Left renal cortex interstitium (tissue), 4 donors: ENCODE measurements around the gene INO80B. TPM values are rescaled to one million over a fixed set of nuclear protein-coding genes. Genes with fewer than 3 reads are reported as not detected.
A peak's percentile ranks its signal among the peaks of the same experiment; 100 is the strongest.
"Not testable (repeated sequence)": the region's sequence is repeated elsewhere in the genome, so short reads cannot be mapped to it uniquely, and the experiment has no call there.

Experiments used
- DNase-seq, 4 donors: peaks; one replicate each; pipeline ENCODE4 v3.0.0-alpha.2; 2013; ENCODE audit warnings: low read depth in 4 of 4, low spot score in 2 of 4, missing footprints in 1 of 4
- polyA plus RNA-seq, 4 donors: library from polyadenylated mRNA; unstranded; fragments of 120-200 nt; gene quantifications; one replicate each; pipeline ENCODE4 v1.2.1, GENCODE V29; 2013; ENCODE audit not compliant: insufficient read length in 4 of 4

The INO80B gene
- polyA plus RNA-seq, result 10 to 100 TPM; 25.2 to 40.9 (median 25.9) TPM

DNA sequence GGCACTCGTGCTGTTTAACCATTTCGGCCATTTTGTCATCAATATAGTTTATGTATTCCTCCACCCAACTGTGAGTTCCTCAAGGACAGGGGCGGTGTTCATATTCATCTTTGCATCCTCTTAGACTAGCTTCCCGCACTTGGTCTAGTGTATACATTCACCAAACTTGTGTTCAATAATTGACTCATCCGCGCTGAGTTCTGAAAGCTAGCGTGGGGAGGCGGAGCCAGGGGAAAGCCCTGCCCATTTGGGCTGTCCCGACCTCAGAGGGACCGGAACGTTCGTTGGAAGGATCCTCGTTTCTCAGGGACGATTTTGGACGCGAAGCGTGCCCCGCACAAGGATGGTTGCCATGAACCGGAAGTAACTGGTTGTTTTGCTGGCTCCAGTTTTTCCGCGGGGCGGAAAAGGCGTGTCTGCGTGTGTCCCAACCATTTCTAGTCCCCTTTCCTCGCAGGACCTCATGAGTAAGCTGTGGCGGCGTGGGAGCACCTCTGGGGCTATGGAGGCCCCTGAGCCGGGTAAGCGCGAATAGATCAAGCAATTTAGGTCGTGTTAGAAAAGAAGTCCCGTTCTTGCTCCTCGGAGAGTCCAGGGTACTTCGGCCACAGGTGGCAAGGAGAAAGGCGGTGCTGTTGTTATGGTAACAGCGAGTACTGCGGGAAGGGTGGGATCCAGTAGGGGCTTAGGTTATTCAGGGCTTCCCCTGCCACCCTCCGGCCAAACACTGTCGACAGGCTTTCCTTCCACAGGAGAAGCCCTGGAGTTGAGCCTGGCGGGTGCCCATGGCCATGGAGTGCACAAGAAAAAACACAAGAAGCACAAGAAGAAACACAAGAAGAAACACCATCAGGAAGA is at the start of gene INO80B:
TSS of gene INO80B (plus strand) at position 434 of the 858 bp plus-strand sequence. CDS start at position 464, 30 bp downstream.
- peak in 3 of 4 donors; percentile 96 to 98 (median 96) for DNase-seq

DNA sequence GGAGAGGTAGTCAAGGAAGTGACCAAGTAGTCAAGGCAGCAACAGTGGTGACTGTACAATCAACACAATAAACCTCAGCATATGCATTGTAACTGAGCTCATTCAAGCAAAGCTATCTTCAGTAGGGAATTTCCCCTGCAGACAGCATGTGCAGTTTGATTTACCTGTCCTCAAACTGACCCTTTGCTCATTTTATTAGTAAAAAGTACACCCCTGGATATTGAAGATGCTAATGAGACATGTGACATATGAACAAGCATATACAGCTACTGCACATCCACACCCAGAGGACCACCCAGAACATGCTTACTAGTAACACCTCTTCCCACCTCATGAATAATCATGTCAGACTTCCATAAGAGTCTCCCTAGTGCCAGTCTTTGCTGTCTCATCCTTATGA is 48.9 kb upstream of the INO80B start:
- no peak for DNase-seq

DNA sequence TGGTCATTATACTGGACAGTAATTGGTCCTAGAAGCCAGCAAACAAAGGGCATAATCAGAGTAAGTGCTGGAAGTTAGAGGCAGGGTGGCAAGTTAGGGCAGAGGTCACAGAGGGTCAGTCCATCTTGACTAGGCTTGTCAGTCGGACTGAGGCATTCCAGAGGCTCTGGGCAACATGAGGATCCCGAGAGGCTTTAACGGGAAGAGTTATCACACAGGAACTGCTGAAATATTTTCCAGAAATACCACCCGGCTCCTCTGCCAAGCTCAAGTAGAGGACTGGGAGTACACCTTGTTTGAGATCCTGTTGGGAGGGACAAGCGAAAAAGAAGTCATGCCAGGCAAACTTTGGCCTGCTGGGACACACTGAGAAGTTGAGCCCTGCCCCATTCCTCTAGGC is 47.2 kb upstream of the INO80B start:
- DNase-seq, result no peak

DNA sequence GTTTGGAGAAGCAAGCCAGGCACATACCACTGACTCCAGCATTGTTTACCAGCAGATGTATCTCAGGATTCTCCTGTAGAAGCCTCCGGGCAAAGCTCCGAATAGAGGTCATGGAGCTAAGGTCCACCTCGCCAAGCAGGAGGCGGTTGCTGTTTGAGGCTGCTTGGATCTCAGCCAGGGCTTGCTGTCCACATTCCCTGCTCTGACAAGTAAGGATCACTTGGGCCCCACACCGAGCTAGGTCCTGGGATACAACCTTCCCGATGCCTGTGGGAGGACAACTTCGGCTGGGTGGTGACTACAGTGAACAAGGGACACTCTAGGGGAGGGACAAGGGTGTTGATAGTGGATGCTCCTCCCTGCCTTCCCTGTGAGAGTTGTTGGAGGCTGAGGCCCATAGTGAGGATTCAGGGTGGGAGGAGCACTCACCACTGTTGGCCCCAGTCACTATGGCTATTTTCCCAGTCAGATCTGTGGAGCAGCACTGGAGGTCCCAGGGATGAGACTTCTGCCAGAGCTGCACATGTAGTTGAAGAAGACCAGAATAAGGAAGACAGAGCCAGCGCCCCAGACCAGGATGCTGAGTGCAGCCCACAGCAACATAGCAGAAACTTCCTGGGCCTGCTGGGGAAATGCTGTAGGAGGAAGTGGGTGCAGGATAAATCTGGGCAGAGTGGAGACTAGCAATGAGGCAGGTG is 41.7 kb upstream of the INO80B start:
- no peak for DNase-seq

DNA sequence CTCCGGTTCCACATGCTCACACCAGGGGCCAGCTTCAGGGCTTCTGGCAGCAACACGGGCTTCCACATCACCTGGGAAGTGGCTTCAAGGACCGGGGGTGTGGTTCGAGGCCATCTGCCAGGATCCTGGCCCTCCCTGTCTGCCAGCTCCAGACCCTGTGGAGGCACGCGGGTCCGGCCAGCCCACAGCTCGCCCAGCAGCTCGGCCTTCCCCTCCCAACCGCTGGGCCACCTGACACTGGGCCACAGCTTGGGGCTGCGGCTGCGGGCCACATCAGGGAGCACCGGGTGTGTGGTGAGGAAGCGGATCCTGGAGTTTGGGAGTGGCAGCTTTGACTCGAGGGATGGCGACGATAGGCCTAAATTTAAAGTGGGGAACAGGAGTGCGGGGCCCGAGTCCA is 40.4 kb upstream of the INO80B start:
- no peak for DNase-seq

DNA sequence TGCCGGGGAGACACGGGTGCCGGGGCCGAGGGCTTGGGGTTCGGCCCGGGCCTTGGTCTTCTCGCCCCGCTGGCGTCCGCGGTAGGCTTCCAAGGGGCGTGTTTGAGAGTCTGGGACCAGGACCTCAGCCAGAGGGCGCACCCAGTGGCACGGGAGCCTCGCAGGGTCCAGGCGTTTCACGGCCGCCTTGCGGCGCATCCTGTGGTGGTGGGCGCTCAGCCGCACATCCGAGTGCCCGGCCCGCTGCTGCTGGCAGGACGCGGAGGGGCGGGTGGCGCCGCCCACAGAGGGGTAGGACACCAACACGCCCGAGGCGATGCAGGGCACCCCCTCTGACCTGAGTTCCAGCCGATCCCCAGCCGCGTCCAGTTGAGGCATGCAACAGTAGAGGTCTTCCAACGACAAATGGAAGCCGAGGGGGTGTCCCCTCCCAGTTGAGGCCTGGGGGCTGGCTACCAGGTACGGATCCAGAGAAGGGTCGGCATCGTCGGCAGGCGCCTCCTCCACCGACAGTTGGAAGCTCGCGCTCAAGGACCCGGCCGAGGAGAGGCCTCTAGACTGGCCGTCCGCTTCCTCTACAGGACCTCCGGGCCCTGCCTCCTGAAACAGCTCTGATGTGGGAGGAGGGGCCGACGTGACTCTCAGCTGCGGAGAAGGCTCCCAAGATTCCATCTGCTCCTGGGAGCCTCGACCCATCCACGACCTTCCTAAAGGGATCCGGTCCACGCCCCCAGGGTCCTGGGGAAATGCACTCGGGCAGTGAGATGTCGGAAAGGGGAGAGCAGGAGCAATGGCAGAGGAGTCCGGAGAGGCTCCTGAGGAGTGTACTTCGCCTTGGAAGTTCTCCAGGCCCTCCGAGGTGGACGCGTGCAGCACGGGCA is 39.8 kb upstream of the INO80B start:
- no peak for DNase-seq

DNA sequence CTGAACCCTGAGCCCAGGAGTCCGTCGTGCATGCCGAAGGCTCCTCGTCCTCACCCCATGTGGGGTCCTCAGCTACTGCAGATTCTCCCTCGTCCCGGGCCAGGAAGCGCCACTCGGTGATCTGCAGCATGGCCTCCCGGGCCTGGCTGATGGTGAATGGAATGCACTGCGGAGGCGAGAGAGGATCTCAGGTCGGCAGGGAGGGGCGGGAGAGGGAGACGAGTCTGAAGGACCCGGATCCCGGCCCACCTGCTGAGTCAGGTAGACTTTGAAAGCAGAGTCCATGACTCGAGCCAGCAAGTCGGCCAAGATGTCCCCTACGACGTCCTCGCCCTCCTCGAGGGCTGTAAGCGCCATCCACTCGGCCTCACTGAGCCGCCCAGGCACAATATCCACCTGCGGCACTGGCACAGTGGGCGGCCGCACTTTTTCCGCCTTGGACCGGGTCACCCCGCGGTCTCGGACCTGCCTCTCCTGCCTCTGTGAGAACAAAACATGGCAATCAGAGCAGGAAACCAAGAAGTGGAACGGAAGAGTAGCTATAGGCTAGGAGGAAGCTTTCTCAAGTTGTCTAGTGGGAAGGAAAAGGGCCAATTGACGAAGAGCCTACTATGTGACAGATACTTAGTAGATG is 39.0 kb upstream of the INO80B start:
- DNase-seq, result no peak

DNA sequence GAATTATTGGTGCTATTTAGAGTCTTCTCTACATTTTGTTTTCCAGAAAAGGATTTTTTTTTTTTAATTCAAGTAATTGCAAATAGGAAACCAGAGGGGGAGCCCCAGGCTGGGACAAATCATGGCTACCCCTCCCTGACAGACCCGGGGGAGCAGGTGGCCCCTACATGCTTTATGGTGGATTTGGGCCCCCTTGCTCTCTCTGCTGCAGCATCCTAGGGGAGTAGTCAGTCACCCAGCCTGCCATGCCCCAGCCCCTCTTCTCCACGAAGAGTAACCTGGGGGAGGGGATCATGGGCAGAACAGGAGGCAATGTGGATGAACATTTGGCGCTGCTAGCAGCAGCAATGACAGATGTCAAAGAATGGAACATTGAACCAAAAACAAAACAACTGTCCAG is 38.1 kb upstream of the INO80B start:
- DNase-seq, result no peak

DNA sequence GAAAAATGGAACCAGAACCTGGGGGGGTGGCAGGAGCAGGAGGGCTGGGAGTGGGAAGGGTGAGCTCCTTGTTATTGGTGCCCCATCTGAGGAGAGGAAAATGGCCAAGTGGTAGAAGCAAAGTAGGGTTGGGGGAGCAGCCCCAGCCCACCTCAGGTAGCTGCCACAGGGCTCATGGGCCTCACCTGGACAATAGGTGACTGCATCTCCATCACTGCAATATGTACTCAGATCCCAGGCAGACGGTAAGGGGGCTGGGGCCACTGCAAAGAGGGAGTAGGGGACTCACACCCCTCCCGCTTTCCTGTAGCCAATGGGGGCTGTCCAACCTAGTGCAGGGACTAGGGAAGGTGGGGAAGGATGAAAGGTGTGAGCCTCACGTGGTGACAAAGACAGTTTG is 37.7 kb upstream of the INO80B start:
- DNase-seq, result no peak

DNA sequence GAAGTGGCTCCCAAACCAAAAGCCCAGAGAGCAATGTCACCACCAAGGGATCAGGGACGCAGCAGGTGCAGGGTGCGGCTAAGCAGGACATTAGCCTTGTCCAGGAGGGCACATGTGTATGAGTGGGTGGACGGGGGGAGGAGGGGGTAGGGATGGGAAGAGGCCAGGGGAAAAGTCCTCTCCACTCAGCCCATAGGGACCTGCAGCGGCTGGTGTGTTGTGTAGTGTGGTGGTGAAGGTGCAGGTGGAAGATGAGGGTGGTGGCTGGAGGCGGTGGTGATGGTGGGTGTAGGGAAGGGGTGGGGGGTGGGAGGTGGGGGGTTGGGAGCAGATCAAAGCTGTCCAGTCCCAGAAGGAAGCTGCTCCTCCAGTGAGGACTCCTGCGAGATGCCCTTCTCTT is 37.1 kb upstream of the INO80B start:
- no peak for DNase-seq

DNA sequence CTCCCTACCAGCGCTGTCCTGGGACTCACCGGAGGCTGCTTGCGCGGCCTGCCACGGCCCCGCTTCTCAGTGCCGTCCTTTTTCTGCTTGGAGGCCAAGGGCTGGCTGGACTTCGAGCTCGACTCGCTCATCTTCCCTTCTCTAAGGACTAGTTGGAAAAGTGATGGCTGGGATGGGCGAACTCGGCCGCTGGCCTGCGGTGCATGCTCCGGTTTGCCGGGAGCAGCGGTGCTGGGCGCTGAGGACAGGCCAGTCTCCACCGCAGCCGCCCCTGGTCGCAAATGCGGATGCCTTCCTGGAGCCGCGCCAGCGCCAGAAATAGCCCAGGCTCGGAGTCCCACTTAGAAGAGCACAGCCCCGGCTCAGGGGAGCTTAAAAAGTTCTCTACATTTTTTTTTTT is 36.6 kb upstream of the INO80B start:
- DNase-seq, result no peak

DNA sequence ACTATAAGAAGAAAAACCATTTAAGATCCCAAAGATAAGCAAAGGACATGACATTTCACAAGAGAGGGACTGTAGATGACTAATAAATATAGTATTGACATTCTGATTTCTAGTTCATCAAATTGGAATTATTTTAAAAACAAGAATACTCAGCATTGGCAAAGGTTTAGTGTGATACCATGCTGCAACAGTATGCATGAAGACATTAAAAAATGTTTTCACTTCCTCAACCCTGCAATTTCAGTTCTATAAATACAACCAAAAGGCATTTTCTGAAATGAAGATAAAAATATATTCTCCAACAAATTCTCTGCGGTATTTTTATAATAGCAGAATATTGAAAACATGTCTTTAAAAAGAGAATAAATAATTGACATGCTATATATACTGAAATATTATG is 35.5 kb upstream of the INO80B start:
- DNase-seq, result no peak

DNA sequence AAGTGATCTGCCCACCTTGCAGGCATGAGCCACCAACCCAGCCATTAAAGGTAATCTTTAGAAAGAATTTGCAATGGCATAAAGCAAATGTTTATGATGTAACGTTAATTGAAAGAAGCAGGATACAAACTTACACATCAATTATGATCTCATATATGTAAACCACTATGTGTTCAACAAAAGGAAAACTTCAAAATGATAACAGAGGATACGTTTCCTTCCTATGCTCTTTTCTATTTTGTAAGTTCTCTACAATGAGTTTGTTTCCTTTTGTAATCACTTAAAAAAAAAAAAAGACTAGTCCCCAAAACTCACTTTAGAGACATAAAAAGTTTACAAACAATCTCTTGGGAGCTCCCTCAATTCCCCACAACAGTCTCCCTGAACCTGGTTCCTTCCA is 34.9 kb upstream of the INO80B start:
- DNase-seq, result no peak

DNA sequence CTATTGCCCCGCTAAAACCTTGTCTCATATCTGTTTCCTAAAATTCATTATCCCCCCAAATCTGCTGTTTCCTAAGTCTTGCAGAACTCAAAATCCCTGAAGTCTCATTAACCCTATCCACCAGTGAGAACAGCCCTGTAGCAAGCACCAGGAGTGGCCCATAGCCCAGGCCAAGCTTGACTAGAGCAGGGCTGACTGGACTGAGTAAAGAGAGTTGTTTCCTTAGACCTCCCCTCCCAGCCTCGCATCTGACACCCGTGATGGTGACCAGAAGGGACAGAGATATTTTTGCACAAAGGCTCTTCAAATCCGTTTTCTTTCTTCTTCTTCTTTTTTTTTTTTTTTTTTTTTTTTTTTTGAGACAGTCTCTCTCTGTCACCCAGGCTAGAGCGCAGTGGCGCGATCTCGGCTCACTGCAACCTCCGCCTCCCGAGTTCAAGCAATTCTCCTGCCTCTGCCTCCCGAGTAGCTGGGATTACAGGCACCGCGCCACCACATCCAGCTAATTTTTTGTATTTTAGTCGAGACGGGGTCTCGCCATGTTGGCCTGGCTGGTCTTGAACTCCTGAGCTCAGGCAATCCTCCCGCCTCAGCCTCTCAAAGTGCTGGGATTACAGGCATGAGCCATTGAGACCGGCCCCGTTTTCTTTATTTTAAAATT is 34.3 kb upstream of the INO80B start:
- DNase-seq, result not testable (repeated sequence)

DNA sequence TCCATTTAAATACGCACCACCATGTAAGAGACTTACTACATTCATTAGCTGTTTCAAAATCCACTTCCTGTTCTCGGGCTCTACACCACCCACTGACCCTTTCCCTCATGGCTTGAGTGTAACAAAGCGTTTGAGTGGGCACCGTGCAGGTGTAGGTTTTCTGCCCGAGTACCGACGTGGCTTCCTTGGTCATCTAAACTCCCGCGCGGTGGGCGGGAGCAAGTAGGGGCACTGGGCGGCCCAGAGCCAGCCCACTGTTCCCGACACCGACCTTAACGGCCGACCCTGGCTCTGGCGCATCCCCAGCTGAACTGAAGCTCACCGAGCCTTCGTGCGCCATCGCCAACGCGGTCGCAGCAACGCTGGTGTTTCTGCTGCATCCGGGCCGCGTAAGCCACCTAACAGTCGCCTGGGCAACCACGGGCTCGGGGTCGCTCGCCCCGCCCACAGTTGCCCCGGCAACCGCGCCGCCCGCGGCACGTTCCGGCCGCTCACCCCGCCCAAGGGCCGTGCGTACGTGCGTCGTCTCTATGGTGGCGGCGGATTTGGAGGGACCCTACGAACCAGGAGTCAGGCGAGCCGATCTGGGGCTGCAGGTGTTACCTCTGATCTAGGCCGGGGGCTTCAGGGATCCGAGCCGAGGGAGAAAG is 33.5 kb upstream of the INO80B start, which contains the start of the genes C2orf81 and WDR54:
TSS of gene C2orf81 (minus strand) at position 399 of the 650 bp plus-strand sequence. CDS start at position 340, 59 bp downstream.
TSS of gene WDR54 (plus strand) at position 510 of the 650 bp plus-strand sequence. CDS start 424 bp downstream, outside the sequence.
- peak in 3 of 4 donors; percentile 63 to 76 (median 65) for DNase-seq

DNA sequence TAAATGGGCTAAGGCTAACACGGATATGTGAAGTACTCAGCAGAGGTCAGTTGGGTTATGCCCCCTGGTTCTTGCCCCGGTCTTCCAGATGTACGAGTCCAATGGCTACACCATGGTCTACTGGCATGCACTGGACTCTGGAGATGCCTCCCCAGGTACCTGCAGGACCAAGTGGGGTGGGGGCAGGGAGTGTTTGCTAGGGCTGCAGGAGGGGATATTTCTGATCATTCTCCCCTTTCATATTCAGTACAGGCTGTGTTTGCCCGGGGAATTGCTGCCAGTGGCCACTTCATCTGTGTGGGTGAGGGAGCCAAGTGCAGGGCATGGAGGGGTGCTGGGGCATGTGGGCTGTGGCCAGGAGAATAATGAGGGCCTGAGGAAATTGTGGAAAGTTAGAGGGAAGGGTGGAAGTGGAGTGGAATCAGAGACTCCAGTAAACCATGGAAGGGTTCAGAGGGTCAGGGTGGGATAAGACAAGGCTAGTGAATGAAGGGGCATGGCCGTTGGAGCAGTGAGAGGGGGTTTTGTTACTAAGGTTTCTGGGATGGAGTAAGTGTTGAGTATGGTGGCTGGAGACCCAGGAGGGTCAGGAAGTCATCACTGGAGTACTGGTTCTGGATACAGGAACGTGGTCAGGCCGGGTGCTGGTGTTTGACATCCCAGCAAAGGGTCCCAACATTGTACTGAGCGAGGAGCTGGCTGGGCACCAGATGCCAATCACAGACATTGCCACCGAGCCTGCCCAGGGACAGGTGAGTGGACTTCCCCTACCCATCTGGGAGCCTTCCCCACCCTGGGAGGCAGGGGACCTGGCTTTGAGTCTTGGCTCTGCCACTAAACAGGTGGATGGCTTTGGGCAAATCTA is 31.4 kb upstream of the INO80B start:
- DNase-seq, result no peak

DNA sequence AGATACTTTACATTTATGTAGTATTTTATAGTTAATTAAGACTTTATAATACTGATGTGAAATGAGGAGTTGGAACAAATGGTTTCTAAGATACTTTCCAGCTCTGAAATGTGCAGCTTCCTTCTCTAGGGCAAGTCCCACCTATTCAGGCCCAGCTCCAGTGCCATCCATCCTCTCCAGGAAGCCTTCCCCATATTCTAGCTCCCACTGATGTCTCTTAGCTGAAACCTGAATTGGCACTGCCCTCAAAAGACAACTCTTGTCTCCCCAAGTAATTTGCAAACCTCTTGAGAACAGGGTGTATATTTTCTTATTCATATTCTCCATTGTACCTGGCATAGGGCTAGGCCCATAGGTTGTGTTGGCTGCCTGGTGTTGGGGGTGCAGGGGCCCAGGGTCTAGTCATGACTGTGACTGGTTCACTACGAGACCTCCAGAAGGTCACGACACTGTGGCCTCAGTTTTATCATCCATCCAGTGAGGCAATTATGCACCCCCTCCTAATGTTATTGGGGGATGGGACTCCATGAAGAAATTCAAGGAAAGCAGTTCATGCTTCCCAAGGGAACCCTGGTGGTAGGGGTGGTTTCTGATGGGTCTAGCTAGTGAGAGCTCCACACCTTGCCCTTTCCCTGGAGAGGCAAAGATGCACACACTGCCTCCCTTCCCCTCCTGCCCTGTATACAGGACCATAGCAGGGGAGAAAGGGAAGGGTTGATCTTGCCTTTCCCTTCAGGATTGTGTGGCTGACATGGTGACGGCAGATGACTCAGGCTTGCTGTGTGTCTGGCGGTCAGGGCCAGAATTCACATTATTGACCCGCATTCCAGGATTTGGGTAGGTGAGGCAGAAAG is 30.5 kb upstream of the INO80B start:
- no peak for DNase-seq
